A673 (cell line): ENCODE results near the gene MB21D2. TPM values are rescaled to one million over a fixed set of nuclear protein-coding genes. Genes with fewer than 3 reads are reported as not detected.

Source experiments
- BruUV-seq: library from RNA; stranded (reverse); fragments of 400-500 nt; replicated peaks from 2 replicates; lab custom pipeline; 2021; lab: Mats Ljungman, UMichigan
- CTCF ChIA-PET: fragments of 300-600 bp; sonication (Branson Sonifier 250); formaldehyde crosslinking; loops from one replicate; lab custom pipeline; 2022; ENCODE audit warnings: antibody characterized with exemption; lab: Charles Lee
- POLR2A ChIA-PET: fragments of 300-600 bp; sonication (Branson Sonifier 250); formaldehyde crosslinking; loops from one replicate; lab custom pipeline; 2022; ENCODE audit warnings: antibody characterized with exemption; ENCODE audit not compliant: low non-redundant PET; lab: Charles Lee
- DNase-seq: peaks from one replicate; pipeline ENCODE4 v3.0.0-alpha.2; 2015; ENCODE audit warnings: low spot score
- H3K27ac ChIP-seq: fragments of 200-600 bp; sonication (generic); 2 replicates; pipeline ENCODE4 v1.5.1; 2016; ENCODE audit warnings: mixed run types, low read depth, mild to moderate bottlenecking, mixed read lengths, antibody characterized with exemption, low read length; ENCODE audit not compliant: poor library complexity, severe bottlenecking
- H3K27me3 ChIP-seq: fragments of 200-600 bp; sonication (generic); replicated peaks from 2 replicates; pipeline ENCODE4 v1.6.1; 2017; ENCODE audit warnings: mixed run types, low read depth, mild to moderate bottlenecking, mixed read lengths, antibody characterized with exemption, low read length; ENCODE audit not compliant: insufficient read depth, poor library complexity
- H3K36me3 ChIP-seq: fragments of 200-600 bp; sonication (generic); 2 replicates; pipeline ENCODE4 v1.6.1; 2016; ENCODE audit warnings: mixed run types, mild to moderate bottlenecking, mixed read lengths, antibody characterized with exemption, low read length; ENCODE audit not compliant: insufficient read depth, poor library complexity, severe bottlenecking
- H3K4me1 ChIP-seq: fragments of 200-600 bp; sonication (generic); 2 replicates; pipeline ENCODE4 v1.6.1; 2017; ENCODE audit warnings: mixed run types, mild to moderate bottlenecking, mixed read lengths, antibody characterized with exemption, low read length; ENCODE audit not compliant: insufficient read depth, poor library complexity, severe bottlenecking
- H3K4me3 ChIP-seq: fragments of 200-600 bp; sonication (generic); 2 replicates; pipeline ENCODE4 v1.5.1; 2016; ENCODE audit warnings: low read depth, mixed run types, mild to moderate bottlenecking, mixed read lengths, low read length; ENCODE audit not compliant: poor library complexity, severe bottlenecking
- H3K9me3 ChIP-seq: fragments of 200-600 bp; sonication (generic); 2 replicates; pipeline ENCODE4 v1.6.1; 2016; ENCODE audit warnings: mixed run types, low read depth, mild to moderate bottlenecking, mixed read lengths, antibody characterized with exemption, low read length; ENCODE audit not compliant: poor library complexity, severe bottlenecking
- EZH2 ChIP-seq: fragments of 200-600 bp; sonication (generic); IDR thresholded peaks from 2 replicates; pipeline ENCODE4 v1.6.1; 2017; ENCODE audit warnings: borderline replicate concordance, low read depth, mild to moderate bottlenecking, mixed read lengths, antibody characterized with exemption, low read length; ENCODE audit not compliant: poor library complexity, severe bottlenecking
- intact Hi-C: fragments of 100-400 bp; cut with micrococcal nuclease; formaldehyde crosslinking; loops from one replicate; pipeline ENCODE4 v1.10.0; 2022; ENCODE audit not compliant: unreplicated experiment
- total RNA-seq: library from RNA; stranded (reverse); gene quantifications from 2 replicates; pipeline ENCODE4 v1.2.3, GENCODE V29; 2021
- TF ChIP-seq, protein P1 (sequence below): fragments of 300-800, 200-600 bp; sonication (generic); conservative IDR thresholded peaks from 2 replicates; pipeline ENCODE4 v1.5.1; 2017; ENCODE audit warnings: low read depth, mild to moderate bottlenecking, antibody characterized with exemption, low read length, moderate library complexity, mixed read lengths

The MB21D2 gene
- total RNA-seq, 1 experiment from 2014 or later = 8.1 TPM

DNA sequence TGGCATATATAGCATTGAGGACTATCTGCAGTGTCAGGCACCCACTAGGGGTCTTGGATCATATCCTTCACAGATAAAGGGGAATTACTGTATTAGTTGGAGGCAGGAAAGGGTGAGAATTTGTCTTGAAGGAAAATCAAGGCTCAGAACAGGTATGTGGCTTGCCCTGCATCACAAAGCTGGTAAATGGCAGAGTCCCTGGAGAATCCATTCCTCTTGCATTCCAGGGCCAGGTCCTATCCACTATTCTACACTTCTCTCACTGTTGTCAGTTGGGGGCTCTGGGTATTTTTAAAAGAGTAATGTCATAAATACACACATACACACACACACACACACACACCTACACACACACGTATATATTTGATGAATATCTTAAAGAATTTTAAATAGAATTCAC, 170.5 kb downstream of the MB21D2 start:
- no peak for TF ChIP-seq EZH2
- TF ChIP-seq, protein P1, sequence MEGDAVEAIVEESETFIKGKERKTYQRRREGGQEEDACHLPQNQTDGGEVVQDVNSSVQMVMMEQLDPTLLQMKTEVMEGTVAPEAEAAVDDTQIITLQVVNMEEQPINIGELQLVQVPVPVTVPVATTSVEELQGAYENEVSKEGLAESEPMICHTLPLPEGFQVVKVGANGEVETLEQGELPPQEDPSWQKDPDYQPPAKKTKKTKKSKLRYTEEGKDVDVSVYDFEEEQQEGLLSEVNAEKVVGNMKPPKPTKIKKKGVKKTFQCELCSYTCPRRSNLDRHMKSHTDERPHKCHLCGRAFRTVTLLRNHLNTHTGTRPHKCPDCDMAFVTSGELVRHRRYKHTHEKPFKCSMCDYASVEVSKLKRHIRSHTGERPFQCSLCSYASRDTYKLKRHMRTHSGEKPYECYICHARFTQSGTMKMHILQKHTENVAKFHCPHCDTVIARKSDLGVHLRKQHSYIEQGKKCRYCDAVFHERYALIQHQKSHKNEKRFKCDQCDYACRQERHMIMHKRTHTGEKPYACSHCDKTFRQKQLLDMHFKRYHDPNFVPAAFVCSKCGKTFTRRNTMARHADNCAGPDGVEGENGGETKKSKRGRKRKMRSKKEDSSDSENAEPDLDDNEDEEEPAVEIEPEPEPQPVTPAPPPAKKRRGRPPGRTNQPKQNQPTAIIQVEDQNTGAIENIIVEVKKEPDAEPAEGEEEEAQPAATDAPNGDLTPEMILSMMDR = no peak
- intact Hi-C loops = no loop called here
- ChIA-PET CTCF (no interaction called here), POLR2A (no interaction called here)
- Histone ChIP-seq H3K27ac (no peak overlapping the region), H3K4me1 (no peaks in the 10 kb centered on the region), H3K36me3 (no peaks in the 10 kb centered on the region), H3K9me3 (no peaks in the 10 kb centered on the region), H3K27me3 (no peaks in the 10 kb centered on the region), H3K4me3 (no peak overlapping the region)
- no peak for DNase-seq
- no TSS peak for BruUV-seq

Other genes with a start within 250 kb of the MB21D2 start
- gene FGF12, start 190.3 kb downstream of the MB21D2 start, total RNA-seq = 2.1 and 2.3 TPM in 2 replicates